IMR-90 (cell line): ENCODE measurements around the gene ARHGAP18. TPM values are rescaled to one million over a fixed set of nuclear protein-coding genes. Genes with fewer than 3 reads are reported as not detected.

Experiments
- ATAC-seq: fragments of 200-7000 bp; cut with Tn5 transposase; 2 replicates; pipeline ENCODE4 v1.9.1; 2020; ENCODE audit warnings: low read depth, mild to moderate bottlenecking, moderate library complexity
- BruUV-seq: library from RNA; stranded (reverse); fragments of 400-500 nt; replicated peaks from 2 replicates; lab custom pipeline; 2021; lab: Mats Ljungman, UMichigan
- CTCF ChIA-PET: fragments of 300-600 bp; formaldehyde crosslinking; extraction: SDS; loops from one replicate; lab custom pipeline; 2021; ENCODE audit warnings: antibody characterized with exemption; lab: Yijun Ruan, JAX
- POLR2A ChIA-PET: fragments of 300-600 bp; sonication (Branson Sonifier 250); formaldehyde crosslinking; loops from one replicate; lab custom pipeline; 2022; ENCODE audit warnings: antibody characterized with exemption; ENCODE audit not compliant: unreplicated experiment; lab: Charles Lee
- DNase-seq: peaks from one replicate; pipeline ENCODE4 v3.0.0; 2013
- H2AFZ ChIP-seq: replicated peaks from 2 replicates; pipeline ENCODE3; 2013; ENCODE audit warnings: low read length, mild to moderate bottlenecking; ENCODE audit not compliant: poor library complexity
- H2AK5ac ChIP-seq: 2 replicates; pipeline ENCODE4 v1.6.1; 2013; ENCODE audit warnings: low read depth, low read length, inconsistent platforms
- H2AK9ac ChIP-seq: replicated peaks from 2 replicates; pipeline ENCODE3; 2013; ENCODE audit warnings: mild to moderate bottlenecking, low read depth, low read length, moderate library complexity; ENCODE audit not compliant: poor library complexity
- H2BK120ac ChIP-seq: 2 replicates; pipeline ENCODE4 v1.6.1; 2013; ENCODE audit warnings: low read depth, low read length, inconsistent platforms
- H2BK15ac ChIP-seq: 3 replicates; pipeline ENCODE4 v1.6.1; 2013; ENCODE audit warnings: low read depth, low read length, inconsistent platforms
- H2BK20ac ChIP-seq: 2 replicates; pipeline ENCODE4 v1.6.1; 2013; ENCODE audit warnings: low read depth, mild to moderate bottlenecking, inconsistent platforms, low read length, moderate library complexity
- H2BK5ac ChIP-seq: 2 replicates; pipeline ENCODE4 v1.6.1; 2013; ENCODE audit warnings: mild to moderate bottlenecking, low read depth, low read length, inconsistent platforms; ENCODE audit not compliant: poor library complexity, severe bottlenecking
- H3K14ac ChIP-seq: replicated peaks from 2 replicates; pipeline ENCODE4 v1.6.1; 2013; ENCODE audit warnings: low read depth, low read length, inconsistent platforms
- H3K18ac ChIP-seq: 2 replicates; pipeline ENCODE4 v1.6.1; 2013; ENCODE audit warnings: low read depth, low read length, control low read depth
- H3K23ac ChIP-seq: 2 replicates; pipeline ENCODE4 v1.6.1; 2013; ENCODE audit warnings: low read depth, low read length, inconsistent platforms
- H3K27ac ChIP-seq: 2 replicates; pipeline ENCODE4 v1.5.1; 2013; ENCODE audit warnings: mild to moderate bottlenecking, control low read depth, low read length; ENCODE audit not compliant: insufficient read depth
- H3K27me3 ChIP-seq: 2 replicates; pipeline ENCODE4 v1.6.1; 2013; ENCODE audit warnings: low read length; ENCODE audit not compliant: control insufficient read depth, insufficient read depth
- H3K36me3 ChIP-seq: 2 replicates; pipeline ENCODE4 v1.6.1; 2013; ENCODE audit warnings: low read length, mixed read lengths; ENCODE audit not compliant: control insufficient read depth, insufficient read depth
- H3K4ac ChIP-seq: 2 replicates; pipeline ENCODE4 v1.6.1; 2013; ENCODE audit warnings: low read depth, low read length, inconsistent platforms
- H3K4me1 ChIP-seq: 2 replicates; pipeline ENCODE4 v1.6.1; 2013; ENCODE audit warnings: low read length, mixed read lengths; ENCODE audit not compliant: control insufficient read depth, insufficient read depth
- H3K4me2 ChIP-seq: 2 replicates; pipeline ENCODE4 v1.6.1; 2013; ENCODE audit warnings: low read depth, mild to moderate bottlenecking, control low read depth, low read length, moderate library complexity
- H3K4me3 ChIP-seq: 2 replicates; pipeline ENCODE4 v1.5.1; 2013; ENCODE audit warnings: low read depth, mild to moderate bottlenecking, control low read depth, low read length, moderate library complexity; ENCODE audit not compliant: insufficient read depth
- H3K56ac ChIP-seq: 2 replicates; pipeline ENCODE4 v1.6.1; 2013; ENCODE audit warnings: low read length, inconsistent platforms; ENCODE audit not compliant: insufficient read depth; ENCODE audit errors: extremely low read depth
- H3K79me1 ChIP-seq, 2 experiments: 2 replicates each; pipeline ENCODE4 v1.6.1; 2013; ENCODE audit warnings: low read length in 2 of 2, inconsistent platforms in 1 of 2, low read depth in 1 of 2
- H3K9ac ChIP-seq: 2 replicates; pipeline ENCODE4 v1.6.1; 2013; ENCODE audit warnings: low read depth, low read length, control low read depth
- H3K9me1 ChIP-seq: 2 replicates; pipeline ENCODE4 v1.6.1; 2013; ENCODE audit warnings: low read length, inconsistent platforms; ENCODE audit not compliant: insufficient read depth
- H3K9me3 ChIP-seq: 2 replicates; pipeline ENCODE4 v1.6.1; 2013; ENCODE audit warnings: low read length; ENCODE audit not compliant: control insufficient read depth, insufficient read depth
- H4K20me1 ChIP-seq: 2 replicates; pipeline ENCODE4 v1.6.1; 2013; ENCODE audit warnings: low read length, inconsistent platforms; ENCODE audit not compliant: insufficient read depth
- H4K5ac ChIP-seq: 2 replicates; pipeline ENCODE4 v1.6.1; 2013; ENCODE audit warnings: mild to moderate bottlenecking, low read depth, low read length, control low read depth
- H4K8ac ChIP-seq, 2 experiments: 2 replicates each; pipeline ENCODE4 v1.6.1; 2013; ENCODE audit warnings: low read depth in 2 of 2, low read length in 2 of 2, control low read depth in 1 of 2, inconsistent platforms in 1 of 2
- H4K91ac ChIP-seq: 2 replicates; pipeline ENCODE4 v1.6.1; 2013; ENCODE audit warnings: low read depth, low read length, inconsistent platforms; ENCODE audit not compliant: insufficient read depth
- BHLHE40 ChIP-seq: fragments of 150-350 bp; IDR thresholded peaks from 2 replicates; pipeline ENCODE4 v1.6.1; 2016; ENCODE audit warnings: mild to moderate bottlenecking, low read depth, low read length
- CEBPB ChIP-seq: IDR thresholded peaks from 2 replicates; pipeline ENCODE4 v1.6.1; 2012; ENCODE audit warnings: low read depth, low read length, improper control_type of control experiment
- CHD1 ChIP-seq: IDR thresholded peaks from 2 replicates; pipeline ENCODE4 v1.6.1; 2012; ENCODE audit warnings: low read depth, low read length, improper control_type of control experiment
- FOS ChIP-seq: fragments of 150-350 bp; IDR thresholded peaks from 2 replicates; pipeline ENCODE4 v1.6.1; 2016; ENCODE audit warnings: low read depth, low read length
- MXI1 ChIP-seq: IDR thresholded peaks from 2 replicates; pipeline ENCODE4 v1.6.1; 2012; ENCODE audit warnings: low read depth, mild to moderate bottlenecking, low read length, moderate library complexity, borderline replicate concordance
- NFE2L2 ChIP-seq: fragments of 150-350 bp; IDR thresholded peaks from 2 replicates; pipeline ENCODE4 v1.6.1; 2016; ENCODE audit warnings: low read depth, mild to moderate bottlenecking, low read length
- POLR2A ChIP-seq: IDR thresholded peaks from 2 replicates; pipeline ENCODE4 v1.6.1; 2012; ENCODE audit warnings: mild to moderate bottlenecking, low read depth, low read length
- RAD21 ChIP-seq: IDR thresholded peaks from 2 replicates; pipeline ENCODE4 v1.6.1; 2012; ENCODE audit warnings: low read length, improper control_type of control experiment
- RCOR1 ChIP-seq: IDR thresholded peaks from 2 replicates; pipeline ENCODE4 v1.6.1; 2012; ENCODE audit warnings: mild to moderate bottlenecking, low read length, improper control_type of control experiment; ENCODE audit not compliant: insufficient replicate concordance
- RFX5 ChIP-seq: IDR thresholded peaks from 2 replicates; pipeline ENCODE4 v1.8.0; 2012; ENCODE audit warnings: low read depth, mild to moderate bottlenecking, low read length, moderate library complexity
- SMC3 ChIP-seq: fragments of 150-350 bp; IDR thresholded peaks from 2 replicates; pipeline ENCODE4 v1.6.1; 2016; ENCODE audit warnings: low read depth, mild to moderate bottlenecking, antibody characterized with exemption, low read length, moderate library complexity
- WGBS, 2 experiments: methylation state at CpG; one replicate each; pipeline versions ENCODE4 v1.1.5 to v1.1.7; 2013; ENCODE audit warnings: missing lambda C conversion rate in 2 of 2; ENCODE audit not compliant: insufficient read length in 1 of 2; ENCODE audit errors: extremely low coverage in 2 of 2; 5-methylcytosine and 5-hydroxymethylcytosine counted together
- dilution Hi-C: fragments of 300-500 bp; cut with HindIII; formaldehyde crosslinking; loops from one replicate; pipeline ENCODE4 v1.14.3; 2018; ENCODE audit warnings: low sequenced_read_pairs; ENCODE audit not compliant: unreplicated experiment
- in situ Hi-C: fragments of 300-500 bp; cut with MboI; formaldehyde crosslinking; loops from 3 replicates; pipeline ENCODE4 v1.14.3; 2019; ENCODE audit warnings: low sequenced_read_pairs, inconsistent platforms, mixed read lengths
- intact Hi-C: fragments of 100-400 bp; cut with micrococcal nuclease; formaldehyde crosslinking; loops from 2 replicates; pipeline ENCODE4 v1.10.0; 2022
- polyA plus RNA-seq, 3 experiments: library from polyadenylated mRNA; depleted of rRNA; stranded (reverse); fragments of >200 nt; gene quantifications; 2 replicates each; pipeline ENCODE4 v1.2.3, GENCODE V29; 2012; ENCODE audit warnings: low replicate concordance in 1 of 3
- total RNA-seq: library from RNA; depleted of rRNA; stranded (reverse); fragments of >200 nt; gene quantifications from 2 replicates; pipeline ENCODE4 v1.2.3, GENCODE V29; 2012
- TF ChIP-seq, protein P1 (sequence below): conservative IDR thresholded peaks from 2 replicates; pipeline ENCODE4 v1.5.1; 2012; ENCODE audit warnings: mild to moderate bottlenecking, low read depth, low read length, improper control_type of control experiment
- TF ChIP-seq, protein P2 (sequence below): fragments of 150-350 bp; IDR thresholded peaks from 2 replicates; pipeline ENCODE4 v1.6.1; 2017; ENCODE audit warnings: mild to moderate bottlenecking, antibody characterized with exemption, low read length, low read depth
- TF ChIP-seq, protein P3 (sequence below): fragments of 150-350 bp; IDR thresholded peaks from 2 replicates; pipeline ENCODE4 v1.6.1; 2016; ENCODE audit warnings: low read depth, mild to moderate bottlenecking, low read length, moderate library complexity, borderline replicate concordance

ARHGAP18 gene
- total and polyA plus RNA-seq, 2 of the 4 experiments (the other 2 are of a cell fraction): 6.2 to 17.0 TPM

DNA sequence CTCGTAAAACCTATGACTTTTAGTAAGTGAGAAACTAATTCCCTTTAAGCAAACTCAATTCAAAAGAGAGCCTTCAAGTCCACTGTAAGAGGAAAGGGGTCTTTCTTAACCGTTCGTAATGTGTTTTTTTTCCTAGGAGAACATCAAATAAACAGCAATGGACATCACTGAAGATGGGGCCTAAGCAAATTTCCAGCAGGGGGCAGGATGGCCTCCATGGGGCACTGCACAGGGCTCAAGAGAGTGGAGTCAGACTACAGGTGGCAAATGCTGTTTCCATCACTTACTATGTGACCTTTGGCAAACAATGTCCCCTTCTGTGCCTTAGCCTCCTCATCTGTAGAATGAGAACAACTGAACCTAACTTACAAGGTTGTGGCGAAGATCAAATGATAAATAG, 88.7 kb downstream of the ARHGAP18 start:
- Histone ChIP-seq H4K8ac (no peak overlapping the region; a peak in 1 of 4 replicates), H3K23ac (no peak overlapping the region), H2AK9ac (no peak overlapping the region), H3K9me3 (no peaks in the 10 kb centered on the region), H3K4ac (no peak overlapping the region), H4K91ac (no peak overlapping the region), H2AFZ (no peak overlapping the region), H3K4me1 (0 out of 2 replicates have a peak, but pooled peaks cover 1% of the 10 kb centered on the region), H3K27ac (no peak overlapping the region), H2BK15ac (no peak overlapping the region), H2BK120ac (no peak overlapping the region), H3K18ac (no peak overlapping the region), H2AK5ac (no peak overlapping the region), H4K20me1 (no peaks in the 10 kb centered on the region), H4K5ac (no peak overlapping the region), H3K9me1 (peaks cover 2% of the 10 kb centered on the region; the same call in 1 of the 2 replicates), H3K4me3 (no peak overlapping the region), H3K79me1 (peaks cover 0 to 6% of the 10 kb centered on the region in 2 experiments; a peak in 2 of 4 replicates), H3K27me3 (no peaks in the 10 kb centered on the region), H3K56ac (no peak overlapping the region), H3K4me2 (no peak overlapping the region), H3K14ac (no peak overlapping the region), H2BK20ac (no peak overlapping the region), H2BK5ac (no peak overlapping the region), H3K9ac (no peak overlapping the region), H3K36me3 (no peaks in the 10 kb centered on the region; the same call in 1 of the 2 replicates)
- ChIA-PET CTCF (interaction anchor here (0.6 kb wide), 1 partner anchor 366 kb away, joined by 5 read pairs; no protein-coding TSS in a partner anchor), POLR2A (no interaction called here)
- in situ Hi-C loops (no loop called here), intact Hi-C loops (no loop called here), dilution Hi-C loops (no loop called here)
- no peak for ATAC-seq
- WGBS, 2 experiments: no CpG with 5 or more reads among the region's 4 CpGs
- DNase-seq: no peak
- no peak for TF ChIP-seq RFX5
- TF ChIP-seq POLR2A: no peak
- no peak for TF ChIP-seq RCOR1
- no peak for TF ChIP-seq NFE2L2
- TF ChIP-seq, protein P1, sequence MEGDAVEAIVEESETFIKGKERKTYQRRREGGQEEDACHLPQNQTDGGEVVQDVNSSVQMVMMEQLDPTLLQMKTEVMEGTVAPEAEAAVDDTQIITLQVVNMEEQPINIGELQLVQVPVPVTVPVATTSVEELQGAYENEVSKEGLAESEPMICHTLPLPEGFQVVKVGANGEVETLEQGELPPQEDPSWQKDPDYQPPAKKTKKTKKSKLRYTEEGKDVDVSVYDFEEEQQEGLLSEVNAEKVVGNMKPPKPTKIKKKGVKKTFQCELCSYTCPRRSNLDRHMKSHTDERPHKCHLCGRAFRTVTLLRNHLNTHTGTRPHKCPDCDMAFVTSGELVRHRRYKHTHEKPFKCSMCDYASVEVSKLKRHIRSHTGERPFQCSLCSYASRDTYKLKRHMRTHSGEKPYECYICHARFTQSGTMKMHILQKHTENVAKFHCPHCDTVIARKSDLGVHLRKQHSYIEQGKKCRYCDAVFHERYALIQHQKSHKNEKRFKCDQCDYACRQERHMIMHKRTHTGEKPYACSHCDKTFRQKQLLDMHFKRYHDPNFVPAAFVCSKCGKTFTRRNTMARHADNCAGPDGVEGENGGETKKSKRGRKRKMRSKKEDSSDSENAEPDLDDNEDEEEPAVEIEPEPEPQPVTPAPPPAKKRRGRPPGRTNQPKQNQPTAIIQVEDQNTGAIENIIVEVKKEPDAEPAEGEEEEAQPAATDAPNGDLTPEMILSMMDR: 0 out of 2 replicates have a peak, but pooled peaks have one; percentile 25
- no peak for TF ChIP-seq MXI1
- no peak for TF ChIP-seq FOS
- TF ChIP-seq BHLHE40: no peak
- peak; percentile 13; the same call in 1 of the 2 replicates for TF ChIP-seq SMC3
- TF ChIP-seq RAD21: no peak; the same call in 1 of the 2 replicates
- TF ChIP-seq, protein P2, sequence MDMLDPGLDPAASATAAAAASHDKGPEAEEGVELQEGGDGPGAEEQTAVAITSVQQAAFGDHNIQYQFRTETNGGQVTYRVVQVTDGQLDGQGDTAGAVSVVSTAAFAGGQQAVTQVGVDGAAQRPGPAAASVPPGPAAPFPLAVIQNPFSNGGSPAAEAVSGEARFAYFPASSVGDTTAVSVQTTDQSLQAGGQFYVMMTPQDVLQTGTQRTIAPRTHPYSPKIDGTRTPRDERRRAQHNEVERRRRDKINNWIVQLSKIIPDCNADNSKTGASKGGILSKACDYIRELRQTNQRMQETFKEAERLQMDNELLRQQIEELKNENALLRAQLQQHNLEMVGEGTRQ: no peak
- no peak for TF ChIP-seq CEBPB
- TF ChIP-seq, protein P3, sequence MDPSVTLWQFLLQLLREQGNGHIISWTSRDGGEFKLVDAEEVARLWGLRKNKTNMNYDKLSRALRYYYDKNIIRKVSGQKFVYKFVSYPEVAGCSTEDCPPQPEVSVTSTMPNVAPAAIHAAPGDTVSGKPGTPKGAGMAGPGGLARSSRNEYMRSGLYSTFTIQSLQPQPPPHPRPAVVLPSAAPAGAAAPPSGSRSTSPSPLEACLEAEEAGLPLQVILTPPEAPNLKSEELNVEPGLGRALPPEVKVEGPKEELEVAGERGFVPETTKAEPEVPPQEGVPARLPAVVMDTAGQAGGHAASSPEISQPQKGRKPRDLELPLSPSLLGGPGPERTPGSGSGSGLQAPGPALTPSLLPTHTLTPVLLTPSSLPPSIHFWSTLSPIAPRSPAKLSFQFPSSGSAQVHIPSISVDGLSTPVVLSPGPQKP: no peak
- no peak for TF ChIP-seq CHD1
- BruUV-seq: no TSS peak
